HG02623 (cell line): ENCODE data around the gene SLC38A7.
"Not testable (repeated sequence)": the region's sequence is repeated elsewhere in the genome, so short reads cannot be mapped to it uniquely, and the experiment has no call there.

Experiments used
- ATAC-seq: cut with Tn5 transposase; IDR thresholded peaks from one replicate; pipeline ENCODE4 v1.9.1; 2021; ENCODE audit warnings: moderate library complexity; ENCODE audit not compliant: unreplicated experiment

Gene SLC38A7, protein sequence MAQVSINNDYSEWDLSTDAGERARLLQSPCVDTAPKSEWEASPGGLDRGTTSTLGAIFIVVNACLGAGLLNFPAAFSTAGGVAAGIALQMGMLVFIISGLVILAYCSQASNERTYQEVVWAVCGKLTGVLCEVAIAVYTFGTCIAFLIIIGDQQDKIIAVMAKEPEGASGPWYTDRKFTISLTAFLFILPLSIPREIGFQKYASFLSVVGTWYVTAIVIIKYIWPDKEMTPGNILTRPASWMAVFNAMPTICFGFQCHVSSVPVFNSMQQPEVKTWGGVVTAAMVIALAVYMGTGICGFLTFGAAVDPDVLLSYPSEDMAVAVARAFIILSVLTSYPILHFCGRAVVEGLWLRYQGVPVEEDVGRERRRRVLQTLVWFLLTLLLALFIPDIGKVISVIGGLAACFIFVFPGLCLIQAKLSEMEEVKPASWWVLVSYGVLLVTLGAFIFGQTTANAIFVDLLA

DNA sequence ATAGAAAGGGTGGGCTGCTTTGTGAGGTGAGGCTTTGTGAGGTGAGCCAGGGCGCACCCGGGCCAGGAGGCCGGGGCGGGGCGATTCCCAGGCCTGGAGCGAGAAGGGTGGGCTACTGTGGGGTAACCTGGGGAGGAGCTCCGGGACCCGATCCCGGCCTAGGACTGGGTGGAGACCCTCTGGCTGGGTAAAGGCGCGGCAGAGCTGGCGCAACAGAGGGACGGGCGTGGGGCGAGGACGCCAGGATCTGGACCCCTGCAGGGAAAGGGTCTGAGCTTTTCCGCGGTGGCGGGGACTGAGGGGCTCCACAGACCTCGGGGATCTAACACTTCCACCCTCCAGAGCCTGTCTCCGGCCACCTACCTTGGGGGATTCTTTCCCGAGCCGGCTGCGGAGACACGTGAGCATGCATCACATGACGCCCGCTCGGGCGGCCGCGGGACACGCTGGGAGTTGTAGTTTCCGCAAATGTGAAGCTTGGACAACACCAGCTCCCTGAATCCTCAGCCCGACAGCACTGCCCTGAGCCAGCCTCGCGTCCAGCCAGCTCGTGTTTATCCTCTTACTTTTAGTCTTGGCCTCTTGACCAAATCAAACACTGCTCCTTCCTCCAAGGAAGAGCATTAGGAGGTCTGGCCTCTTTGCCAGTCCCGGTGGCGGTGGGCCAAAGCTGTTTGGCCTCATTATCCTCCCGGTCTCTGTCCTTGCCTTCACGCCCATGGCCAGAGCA is at the start of gene SLC38A7:
Gene SLC38A7, minus strand, starts transcription at position 417 of the 730 bp plus-strand sequence. CDS start 4,644 bp downstream, outside the sequence.
- ATAC-seq, result peak; percentile 99

DNA sequence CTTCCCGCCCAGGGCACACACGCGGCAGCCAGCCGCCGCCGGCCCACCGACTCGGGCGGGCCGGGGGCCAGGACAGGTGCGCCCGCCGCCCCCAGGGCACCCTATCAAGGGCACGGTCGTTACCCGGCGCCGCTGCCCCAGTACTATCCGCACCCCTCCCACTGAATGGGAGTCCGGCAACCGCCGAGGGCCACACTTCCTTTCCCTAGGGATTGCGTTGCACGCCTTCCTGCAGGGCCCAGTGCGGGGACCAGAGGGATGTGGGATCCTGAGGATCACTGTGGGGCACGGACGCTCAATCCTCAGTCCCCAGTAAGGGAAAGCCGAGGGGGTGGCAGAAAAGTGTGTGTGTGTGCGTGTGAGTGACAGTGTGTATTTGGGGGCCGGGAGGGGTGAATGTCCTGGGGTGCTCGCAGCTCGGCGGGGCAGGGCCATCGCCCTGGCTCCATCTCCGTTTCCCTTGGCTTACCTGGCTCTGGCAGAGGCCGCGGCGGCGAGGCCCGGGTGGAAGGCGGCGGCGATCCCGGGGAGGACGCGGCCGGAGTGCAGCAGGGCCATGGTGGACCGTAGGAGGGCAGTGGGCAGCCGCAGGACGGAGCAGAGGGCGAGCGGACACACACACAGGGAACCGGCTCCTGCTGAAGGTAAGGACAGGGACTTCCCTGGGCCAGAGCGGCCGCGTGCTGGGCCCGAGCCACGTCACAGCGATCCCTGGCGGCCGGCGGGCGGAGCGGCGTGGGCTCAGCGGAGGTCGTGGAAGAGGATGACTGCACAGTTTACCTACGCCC is 49.3 kb upstream of the SLC38A7 start, which contains the start of gene GOT2:
Gene GOT2, minus strand, starts transcription at position 646 of the 788 bp plus-strand sequence. Its CDS starts 88 bp downstream, at position 558.
- ATAC-seq, result peak; percentile 90

- no peak for ATAC-seq
Measured at GRCh38 chr16:58733248-58733670, 48.7 kb upstream of the SLC38A7 start.

GRCh38 chr16:58732545-58733247 is 48.1 kb upstream of the SLC38A7 start:
- peak; percentile 37 for ATAC-seq

GRCh38 chr16:58730724-58731370 is 46.3 kb upstream of the SLC38A7 start:
- ATAC-seq, result no peak

GRCh38 chr16:58727796-58728568 is 43.4 kb upstream of the SLC38A7 start:
- ATAC-seq, result no peak

DNA sequence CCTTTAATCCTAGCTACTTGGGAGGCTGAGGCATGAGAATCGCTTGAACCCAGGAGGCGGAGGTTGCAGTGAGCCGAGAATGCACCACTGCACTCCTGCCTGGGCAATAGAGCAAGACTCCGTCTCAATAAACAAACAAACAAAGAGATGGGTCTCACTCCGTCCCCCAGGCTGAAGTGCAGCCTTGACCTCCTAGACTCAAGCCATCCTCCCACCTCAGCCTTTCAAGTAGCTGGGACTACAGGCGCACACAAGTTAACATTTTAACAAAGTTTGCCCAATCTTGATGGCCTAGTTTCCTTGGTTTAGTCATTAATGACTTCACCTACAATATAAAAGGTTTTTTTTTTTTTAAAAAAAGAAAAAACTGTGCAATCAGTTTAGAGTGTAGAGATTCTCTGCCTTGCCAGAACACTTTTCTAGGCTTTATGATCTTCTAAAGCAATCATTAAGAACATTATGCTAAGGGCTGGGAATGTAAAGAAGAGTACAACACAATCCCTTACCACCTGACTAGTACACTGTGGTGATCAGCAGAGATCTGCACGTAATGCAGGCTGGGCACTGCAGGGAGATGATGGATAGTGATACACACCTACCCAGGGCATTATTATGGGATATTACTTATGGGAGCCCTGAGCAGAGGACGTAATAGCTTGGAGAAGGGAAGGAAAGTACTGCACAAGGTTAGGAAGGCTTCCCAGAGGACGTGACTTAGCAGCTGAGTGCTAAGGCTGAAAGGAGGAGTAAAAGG is 42.6 kb upstream of the SLC38A7 start:
- ATAC-seq, result no peak

- no peak for ATAC-seq
Measured at GRCh38 chr16:58723109-58723508, 38.5 kb upstream of the SLC38A7 start.

GRCh38 chr16:58717994-58718393 is 33.4 kb upstream of the SLC38A7 start:
- no peak for ATAC-seq

- no peak for ATAC-seq
Measured at GRCh38 chr16:58716468-58716867, 31.9 kb upstream of the SLC38A7 start.

GRCh38 chr16:58713742-58714141 is 29.2 kb upstream of the SLC38A7 start:
- ATAC-seq, result no peak

- ATAC-seq, result no peak
Measured at GRCh38 chr16:58709333-58709732, 24.8 kb upstream of the SLC38A7 start.

GRCh38 chr16:58699151-58699550 is 14.6 kb upstream of the SLC38A7 start:
- ATAC-seq, result no peak

DNA sequence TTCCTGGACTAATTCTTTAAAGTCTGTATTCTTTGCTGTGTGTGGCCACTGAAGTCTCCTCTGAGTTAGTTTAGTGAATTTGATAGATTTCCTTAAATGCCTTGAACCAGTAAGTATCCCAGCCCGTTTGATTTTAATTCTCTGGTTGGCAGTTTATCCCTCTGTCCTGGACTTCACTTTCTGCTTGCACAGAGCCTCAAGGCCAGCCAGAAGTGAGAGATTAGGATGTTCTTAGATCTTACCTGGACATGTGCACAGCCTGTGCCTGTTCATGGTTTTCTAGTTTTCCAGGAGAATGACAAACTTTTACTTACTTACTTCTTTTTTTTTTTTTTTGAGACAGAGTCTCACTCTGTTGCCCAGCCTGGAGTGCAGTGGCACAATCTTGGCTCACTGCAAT is 10.8 kb upstream of the SLC38A7 start:
- ATAC-seq, result no peak

- ATAC-seq, result no peak
Measured at GRCh38 chr16:58692450-58692849, 7.9 kb upstream of the SLC38A7 start.

- ATAC-seq, result not testable (repeated sequence)
Measured at GRCh38 chr16:58686985-58687706, 2.6 kb upstream of the SLC38A7 start.

- ATAC-seq, result no peak
Measured at GRCh38 chr16:58685084-58685449, 497 bp upstream of the SLC38A7 start.

DNA sequence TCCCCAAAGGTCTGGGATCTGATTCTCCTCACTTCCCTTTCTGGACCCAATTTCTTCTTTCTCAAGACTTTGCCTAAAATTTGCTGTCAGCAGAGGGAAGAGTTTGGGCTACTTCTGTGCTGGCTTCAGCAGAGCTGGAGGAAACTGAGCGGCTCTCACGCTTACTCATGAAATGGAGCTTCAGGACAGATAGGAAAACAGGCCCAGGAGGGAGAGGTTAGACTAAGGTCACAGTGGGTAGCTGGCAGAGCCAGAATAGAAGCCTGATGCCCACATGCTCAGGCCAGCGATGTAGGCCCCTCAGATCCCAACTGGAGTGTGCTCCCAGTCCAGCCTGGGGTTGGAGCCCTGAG is 593 bp downstream of the SLC38A7 start:
- ATAC-seq, result no peak
